Neutrophil (primary cell): ENCODE data around the gene DENND4B.
A peak's percentile ranks its signal among the peaks of the same experiment; 100 is the strongest.

Source experiments
- H3K27ac ChIP-seq: fragments of 200-600 bp; sonication (generic); 2 replicates; pipeline ENCODE4 v1.5.1; 2016; ENCODE audit warnings: mild to moderate bottlenecking, moderate library complexity
- H3K27me3 ChIP-seq: fragments of 200-600 bp; sonication (generic); 2 replicates; pipeline ENCODE4 v1.6.0; 2016; ENCODE audit warnings: mild to moderate bottlenecking
- H3K36me3 ChIP-seq: fragments of 200-600 bp; sonication (generic); 2 replicates; pipeline ENCODE4 v1.5.1; 2017
- H3K4me1 ChIP-seq, 2 experiments: fragments of 200-600 bp in 1 of 2; sonication (generic) in 1 of 2; 1 replicate in 1 of 2; 2 replicates in 1 of 2; pipeline versions ENCODE4 v1.5.1 to v1.6.1; 2013 to 2016; ENCODE audit warnings: low read depth in 1 of 2, low read length in 1 of 2, mild to moderate bottlenecking in 1 of 2, moderate library complexity in 1 of 2; ENCODE audit not compliant: control insufficient read depth in 1 of 2, insufficient read depth in 1 of 2
- H3K4me3 ChIP-seq, 2 experiments: fragments of 200-600 bp in 1 of 2; sonication (generic) in 1 of 2; 1 replicate in 1 of 2; 2 replicates in 1 of 2; pipeline ENCODE4 v1.5.1; 2013 to 2016; ENCODE audit warnings: low read depth in 1 of 2, low read length in 1 of 2, mild to moderate bottlenecking in 1 of 2, moderate library complexity in 1 of 2
- H3K9me3 ChIP-seq: fragments of 200-600 bp; sonication (generic); 2 replicates; pipeline ENCODE4 v1.5.1; 2016
- CTCF ChIP-seq: fragments of 200-600 bp; sonication (generic); IDR thresholded peaks from 2 replicates; pipeline ENCODE4 v1.5.1; 2016; ENCODE audit warnings: antibody characterized with exemption

Gene DENND4B

GRCh38 chr1:153932156-153933131, 14.1 kb downstream of the DENND4B start:
- Histone ChIP-seq H3K4me3 (no peak overlapping the region), H3K9me3 (no peaks in the 10 kb centered on the region), H3K36me3 (peaks cover 87% of the 10 kb centered on the region), H3K27ac (no peak overlapping the region), H3K4me1 (no peaks in the 10 kb centered on the region), H3K27me3 (no peaks in the 10 kb centered on the region)
- no peak for TF ChIP-seq CTCF

GRCh38 chr1:153929981-153930948, 16.3 kb downstream of the DENND4B start:
- Histone ChIP-seq H3K27me3 (no peaks in the 10 kb centered on the region), H3K36me3 (peaks cover 66% of the 10 kb centered on the region), H3K9me3 (no peaks in the 10 kb centered on the region), H3K4me1 (no peaks in the 10 kb centered on the region), H3K4me3 (no peak overlapping the region), H3K27ac (peak overlapping the region; percentile 50)
- TF ChIP-seq CTCF: no peak

GRCh38 chr1:153929426-153929825, 17.1 kb downstream of the DENND4B start:
- H3K4me3 ChIP-seq: no peak overlapping the region

GRCh38 chr1:153928791-153929341, 17.7 kb downstream of the DENND4B start:
- no peaks in the 10 kb centered on the region for H3K27me3 ChIP-seq
- peaks cover 6 to 7% of the 10 kb centered on the region in 2 experiments for H3K4me1 ChIP-seq
- H3K36me3 ChIP-seq: peaks cover 52% of the 10 kb centered on the region
- H3K9me3 ChIP-seq: no peaks in the 10 kb centered on the region
- no peak overlapping the region for H3K4me3 ChIP-seq
- peak overlapping the region; percentile 50 for H3K27ac ChIP-seq
- TF ChIP-seq CTCF: no peak

More at GRCh38 chr1:153929426-153929825, 17.1 kb downstream of the DENND4B start:
- Histone ChIP-seq H3K9me3 (no peaks in the 10 kb centered on the region), H3K27me3 (no peaks in the 10 kb centered on the region), H3K36me3 (peaks cover 57% of the 10 kb centered on the region), H3K4me1 (peaks cover under 1 to 1% of the 10 kb centered on the region in 2 experiments), H3K27ac (peak overlapping the region; percentile 50)
- TF ChIP-seq CTCF: no peak

- Histone ChIP-seq H3K9me3 (no peaks in the 10 kb centered on the region), H3K27me3 (no peaks in the 10 kb centered on the region), H3K36me3 (peaks cover 46% of the 10 kb centered on the region), H3K4me1 (peaks cover 10 to 11% of the 10 kb centered on the region in 2 experiments), H3K4me3 (no peak overlapping the region), H3K27ac (peak overlapping the region; percentile 50)
- TF ChIP-seq CTCF: no peak
Observed at GRCh38 chr1:153928245-153928644, 18.3 kb downstream of the DENND4B start.
